Mesothelial cell of epicardium (in vitro differentiated cells): ENCODE measurements around the gene CENPL. TPM values are rescaled to one million over a fixed set of nuclear protein-coding genes. Genes with fewer than 3 reads are reported as not detected.

Source experiments
- DNase-seq, 2 experiments: peaks; one replicate each; pipeline ENCODE4 v3.0.0; 2021; ENCODE audit warnings: low spot score in 2 of 2; ENCODE audit not compliant: unreplicated experiment in 2 of 2
- H3K27ac Mint-ChIP-seq: 2 replicates; pipeline ENCODE4 v1.8.0; 2021; ENCODE audit warnings: mixed read lengths
- H3K27me3 Mint-ChIP-seq: 2 replicates; pipeline ENCODE4 v1.8.0; 2021; ENCODE audit warnings: low read depth, mixed read lengths
- H3K36me3 Mint-ChIP-seq: 2 replicates; pipeline ENCODE4 v1.8.0; 2021; ENCODE audit warnings: mixed read lengths
- H3K4me1 Mint-ChIP-seq: 2 replicates; pipeline ENCODE4 v1.8.0; 2021; ENCODE audit warnings: mixed read lengths
- H3K4me3 Mint-ChIP-seq: 2 replicates; pipeline ENCODE4 v1.8.0; 2021; ENCODE audit warnings: mild to moderate bottlenecking, moderate library complexity, mixed read lengths
- H3K9me3 Mint-ChIP-seq: 2 replicates; pipeline ENCODE4 v1.8.0; 2021; ENCODE audit warnings: mixed read lengths
- CTCF ChIP-seq: fragments of 200-600 bp; sonication (generic); IDR thresholded peaks from one replicate; pipeline ENCODE4 v1.5.0; 2021; ENCODE audit warnings: antibody characterized with exemption; ENCODE audit not compliant: unreplicated experiment
- total RNA-seq: library from RNA; stranded (reverse); gene quantifications from 3 replicates; pipeline ENCODE4 v1.2.1, GENCODE V29; 2021

CENPL gene
- total RNA-seq = 10.1 to 12.0 TPM (median 10.7 TPM) in 3 replicates

GRCh38 chr1:173824315-173825081 lies at the start of gene CENPL, which contains the start of gene DARS2:
TSS of gene CENPL (minus strand) at chr1:173824883. CDS start at chr1:173811299, 13,584 bp downstream.
TSS of gene DARS2 (plus strand) at chr1:173824673. CDS start at chr1:173825230, 557 bp downstream.
- H3K4me3 Mint-ChIP-seq = peak within 1 kb of the TSS; percentile 87
- no peaks in the 10 kb centered on the region for H3K27me3 Mint-ChIP-seq
- peaks cover 5% of the 10 kb centered on the region for H3K36me3 Mint-ChIP-seq
- peaks cover 28% of the 10 kb centered on the region for H3K4me1 Mint-ChIP-seq
- H3K27ac Mint-ChIP-seq = peak within 1 kb of the TSS; percentile 99
- no peak for TF ChIP-seq CTCF
- no peaks in the 10 kb centered on the region for H3K9me3 Mint-ChIP-seq
- DNase-seq = peak; percentile 76 to 89

DNA sequence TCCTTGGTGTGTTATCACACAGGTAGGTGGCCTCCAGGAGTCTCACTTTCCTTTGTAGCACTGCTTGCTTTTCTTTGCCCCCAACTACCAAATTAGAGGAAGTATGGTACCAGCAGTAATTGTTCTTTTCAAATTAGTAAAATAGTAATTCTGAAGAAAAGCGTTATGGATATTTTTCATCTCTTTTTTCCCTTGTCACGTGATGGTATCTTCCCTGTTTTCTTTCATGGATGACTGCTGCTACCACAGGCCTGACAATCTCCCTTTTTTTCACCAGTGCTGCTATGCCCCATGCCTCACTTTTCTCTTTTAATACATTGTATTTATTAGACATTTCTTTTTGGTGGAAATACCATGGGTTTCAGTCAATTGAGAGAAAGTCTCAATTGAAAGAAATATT lies 46.8 kb upstream of the CENPL start:
- Mint-ChIP-seq H3K4me3 (no peak overlapping the region), H3K9me3 (no peaks in the 10 kb centered on the region), H3K27me3 (no peaks in the 10 kb centered on the region), H3K27ac (no peak overlapping the region), H3K4me1 (peaks cover 21% of the 10 kb centered on the region), H3K36me3 (peaks cover 34% of the 10 kb centered on the region)
- no peak for TF ChIP-seq CTCF
- no peak for DNase-seq

DNA sequence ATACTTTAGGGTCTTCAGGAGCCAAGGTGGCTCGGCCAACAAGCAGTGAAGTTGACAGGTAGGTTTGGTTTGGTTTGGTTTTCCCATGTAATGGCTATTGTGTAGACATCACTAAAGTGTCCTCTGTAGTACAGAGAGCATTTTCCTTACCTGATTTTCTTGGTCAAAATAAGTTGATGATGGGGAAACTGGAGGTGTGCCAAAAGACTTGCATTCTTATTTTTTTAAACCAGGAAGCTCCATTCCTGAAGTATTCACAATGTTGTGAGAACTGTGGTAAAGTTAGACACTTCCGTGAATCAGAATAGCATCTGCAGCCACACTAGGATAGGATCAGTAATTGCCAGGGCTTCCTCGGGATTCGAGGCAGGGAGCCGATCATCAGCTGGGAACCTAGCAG lies 46.4 kb upstream of the CENPL start:
- Mint-ChIP-seq H3K27ac (no peak overlapping the region), H3K27me3 (no peaks in the 10 kb centered on the region), H3K36me3 (peaks cover 38% of the 10 kb centered on the region), H3K9me3 (no peaks in the 10 kb centered on the region), H3K4me1 (peaks cover 25% of the 10 kb centered on the region), H3K4me3 (no peak overlapping the region)
- no peak for DNase-seq
- no peak for TF ChIP-seq CTCF

DNA sequence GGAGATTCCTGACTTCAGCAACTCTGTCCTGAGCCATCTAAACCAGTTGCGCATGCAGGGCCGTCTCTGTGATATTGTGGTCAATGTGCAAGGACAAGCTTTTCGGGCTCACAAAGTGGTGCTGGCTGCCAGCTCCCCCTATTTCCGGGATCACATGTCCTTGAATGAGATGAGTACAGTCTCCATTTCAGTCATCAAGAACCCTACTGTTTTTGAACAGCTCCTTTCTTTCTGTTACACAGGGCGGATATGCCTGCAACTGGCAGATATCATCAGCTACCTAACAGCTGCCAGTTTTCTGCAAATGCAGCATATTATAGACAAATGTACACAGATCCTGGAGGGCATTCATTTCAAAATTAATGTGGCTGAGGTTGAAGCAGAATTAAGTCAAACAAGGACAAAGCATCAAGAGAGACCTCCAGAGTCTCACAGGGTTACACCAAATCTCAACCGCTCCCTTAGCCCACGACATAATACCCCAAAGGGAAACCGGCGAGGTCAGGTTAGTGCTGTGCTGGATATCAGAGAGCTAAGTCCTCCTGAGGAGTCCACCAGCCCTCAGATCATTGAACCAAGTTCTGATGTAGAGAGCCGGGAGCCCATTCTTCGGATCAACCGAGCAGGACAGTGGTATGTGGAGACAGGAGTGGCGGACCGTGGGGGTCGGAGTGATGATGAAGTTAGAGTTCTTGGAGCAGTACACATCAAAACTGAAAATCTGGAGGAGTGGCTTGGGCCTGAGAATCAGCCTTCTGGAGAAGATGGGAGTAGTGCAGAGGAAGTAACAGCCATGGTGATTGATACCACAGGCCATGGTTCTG lies 45.8 kb upstream of the CENPL start:
- H3K4me1 Mint-ChIP-seq = peaks cover 31% of the 10 kb centered on the region
- no peaks in the 10 kb centered on the region for H3K27me3 Mint-ChIP-seq
- H3K9me3 Mint-ChIP-seq = no peaks in the 10 kb centered on the region
- H3K4me3 Mint-ChIP-seq = no peak overlapping the region
- DNase-seq = no peak
- H3K27ac Mint-ChIP-seq = peak overlapping the region; percentile 1
- peaks cover 38% of the 10 kb centered on the region for H3K36me3 Mint-ChIP-seq
- no peak for TF ChIP-seq CTCF

- no peaks in the 10 kb centered on the region for H3K9me3 Mint-ChIP-seq
- peaks cover 42% of the 10 kb centered on the region for H3K4me1 Mint-ChIP-seq
- H3K4me3 Mint-ChIP-seq = peak overlapping the region; percentile 99
- H3K27me3 Mint-ChIP-seq = no peaks in the 10 kb centered on the region
- H3K36me3 Mint-ChIP-seq = peaks cover 44% of the 10 kb centered on the region
- H3K27ac Mint-ChIP-seq = peak overlapping the region; percentile 99
- TF ChIP-seq CTCF = no peak
- no peak for DNase-seq
Measured at GRCh38 chr1:173869021-173869359, 44.3 kb upstream of the CENPL start.
